Measurements from ENCODE around the gene CCDC186. TPM values are rescaled to one million over a fixed set of nuclear protein-coding genes. Genes with fewer than 3 reads are reported as not detected.

The CCDC186 gene
- total RNA-seq, 1 experiment from 2014 or later: 32.7 TPM

GRCh38 chr10:114215033-114215432, 41.0 kb upstream of the CCDC186 start:
- ATAC-seq: no peak

DNA sequence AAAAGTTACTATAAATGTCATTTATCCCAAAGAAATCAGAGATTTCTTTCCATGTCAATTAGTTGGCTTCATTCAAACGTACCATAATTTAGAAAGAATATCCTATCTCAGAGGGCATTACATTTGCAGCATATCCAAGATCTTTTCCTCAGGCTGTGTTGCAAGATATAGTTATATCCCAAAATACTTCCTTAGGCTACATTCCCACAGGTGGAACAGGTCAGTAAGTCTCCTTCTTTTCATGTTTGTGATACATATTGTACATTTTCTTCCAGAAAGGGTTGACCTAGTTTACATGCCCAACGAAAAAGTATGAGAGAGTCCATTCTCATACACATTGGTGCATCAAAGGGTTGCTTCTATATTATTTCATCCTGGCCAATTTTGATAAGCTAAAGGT, 38.1 kb upstream of the CCDC186 start:
- no peak for TF ChIP-seq E2F5 (CRISPR knock-in tag; IDR thresholded peaks at IDR 0.05)
- no peak for TF ChIP-seq ELF4 (CRISPR knock-in tag; IDR thresholded peaks at IDR 0.05; ENCODE audit: low read depth)
- H3K27me3 Mint-ChIP-seq (ENCODE audit: low read depth): no peaks in the 10 kb centered on the region
- no peak overlapping the region for H3K27ac Mint-ChIP-seq
- ChIA-PET CTCF (no interaction called here), POLR2A (no interaction called here)
- ATAC-seq: no peak
- no peaks in the 10 kb centered on the region for H3K36me3 Mint-ChIP-seq
- H3K4me1 Mint-ChIP-seq: no peaks in the 10 kb centered on the region
- no peaks in the 10 kb centered on the region for H3K9me3 Mint-ChIP-seq
- no peak overlapping the region for H3K4me3 Mint-ChIP-seq
- no peak for DNase-seq (ENCODE audit: low spot score)

More at GRCh38 chr10:114215033-114215432, 41.0 kb upstream of the CCDC186 start:
- Mint-ChIP-seq H3K27ac (no peak overlapping the region), H3K4me1 (no peaks in the 10 kb centered on the region), H3K4me3 (no peak overlapping the region), H3K36me3 (no peaks in the 10 kb centered on the region), H3K27me3 (ENCODE audit: low read depth) (no peaks in the 10 kb centered on the region), H3K9me3 (no peaks in the 10 kb centered on the region)
- TF ChIP-seq CREB1 (CRISPR knock-in tag; IDR thresholded peaks at IDR 0.05) (no peak), AFF4 (CRISPR knock-in tag; IDR thresholded peaks at IDR 0.05; ENCODE audit: borderline replicate concordance) (no peak)
- POLR2A ChIA-PET: no interaction called here
- no peak for DNase-seq (ENCODE audit: low spot score)
- CTCF ChIA-PET: no interaction called here

- ChIA-PET POLR2A (no interaction called here), CTCF (interaction anchor here (1.5 kb wide), 1 partner anchor 96 kb away, joined by 4 read pairs; no protein-coding TSS in a partner anchor)
- no peak overlapping the region for H3K27ac Mint-ChIP-seq
- ATAC-seq (peak; percentile 58; the same call in 1 of the 2 replicates), DNase-seq (ENCODE audit: low spot score) (no peak)
- H3K4me3 Mint-ChIP-seq: no peak overlapping the region
- H3K27me3 Mint-ChIP-seq (ENCODE audit: low read depth): no peaks in the 10 kb centered on the region
- H3K36me3 Mint-ChIP-seq: no peaks in the 10 kb centered on the region
- no peaks in the 10 kb centered on the region for H3K4me1 Mint-ChIP-seq
- no peaks in the 10 kb centered on the region for H3K9me3 Mint-ChIP-seq
- TF ChIP-seq GABPB1 (CRISPR knock-in tag; IDR thresholded peaks at IDR 0.05) (no peak), TEAD1 (CRISPR knock-in tag; IDR thresholded peaks at IDR 0.05) (no peak), MAX (CRISPR knock-in tag; IDR thresholded peaks at IDR 0.05) (no peak)
Observed at GRCh38 chr10:114208351-114208750, 34.3 kb upstream of the CCDC186 start.

GRCh38 chr10:114207349-114207748, 33.3 kb upstream of the CCDC186 start:
- H3K9me3 Mint-ChIP-seq: no peaks in the 10 kb centered on the region
- CTCF ChIA-PET: interaction anchor here (1.1 kb wide), 1 partner anchor 252 kb away, joined by 3 read pairs; no protein-coding TSS in a partner anchor

More at GRCh38 chr10:114207349-114207748, 33.3 kb upstream of the CCDC186 start:
- DNase-seq (ENCODE audit: low spot score) (no peak), ATAC-seq (no peak)
- POLR2A ChIA-PET: interaction anchor here (0.5 kb wide), 1 partner anchor 13 kb away, joined by 4 read pairs; no protein-coding TSS in a partner anchor
- no peak overlapping the region for H3K4me3 Mint-ChIP-seq
- no peaks in the 10 kb centered on the region for H3K36me3 Mint-ChIP-seq
- H3K27me3 Mint-ChIP-seq (ENCODE audit: low read depth): no peaks in the 10 kb centered on the region
- H3K4me1 Mint-ChIP-seq: no peaks in the 10 kb centered on the region
- no peak overlapping the region for H3K27ac Mint-ChIP-seq
- no peak for TF ChIP-seq SOX15 (CRISPR knock-in tag; IDR thresholded peaks at IDR 0.05)
- TF ChIP-seq, protein P1, sequence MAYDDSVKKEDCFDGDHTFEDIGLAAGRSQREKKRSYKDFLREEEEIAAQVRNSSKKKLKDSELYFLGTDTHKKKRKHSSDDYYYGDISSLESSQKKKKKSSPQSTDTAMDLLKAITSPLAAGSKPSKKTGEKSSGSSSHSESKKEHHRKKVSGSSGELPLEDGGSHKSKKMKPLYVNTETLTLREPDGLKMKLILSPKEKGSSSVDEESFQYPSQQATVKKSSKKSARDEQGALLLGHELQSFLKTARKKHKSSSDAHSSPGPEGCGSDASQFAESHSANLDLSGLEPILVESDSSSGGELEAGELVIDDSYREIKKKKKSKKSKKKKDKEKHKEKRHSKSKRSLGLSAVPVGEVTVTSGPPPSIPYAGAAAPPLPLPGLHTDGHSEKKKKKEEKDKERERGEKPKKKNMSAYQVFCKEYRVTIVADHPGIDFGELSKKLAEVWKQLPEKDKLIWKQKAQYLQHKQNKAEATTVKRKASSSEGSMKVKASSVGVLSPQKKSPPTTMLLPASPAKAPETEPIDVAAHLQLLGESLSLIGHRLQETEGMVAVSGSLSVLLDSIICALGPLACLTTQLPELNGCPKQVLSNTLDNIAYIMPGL (CRISPR knock-in tag; IDR thresholded peaks at IDR 0.05): no peak
- TF ChIP-seq ZNF263 (CRISPR knock-in tag; IDR thresholded peaks at IDR 0.05; ENCODE audit: low read depth): no peak
- TF ChIP-seq TCF7 (CRISPR knock-in tag; IDR thresholded peaks at IDR 0.05; ENCODE audit: low read depth): no peak
- no peak for TF ChIP-seq ZNF121 (CRISPR knock-in tag; IDR thresholded peaks at IDR 0.05)
- no peak for TF ChIP-seq STAT6 (CRISPR knock-in tag; conservative IDR thresholded peaks at IDR 0.05; ENCODE audit: low read depth)
- no peak for TF ChIP-seq MXD4 (CRISPR knock-in tag; IDR thresholded peaks at IDR 0.05; ENCODE audit: borderline replicate concordance)
- TF ChIP-seq, protein P2, sequence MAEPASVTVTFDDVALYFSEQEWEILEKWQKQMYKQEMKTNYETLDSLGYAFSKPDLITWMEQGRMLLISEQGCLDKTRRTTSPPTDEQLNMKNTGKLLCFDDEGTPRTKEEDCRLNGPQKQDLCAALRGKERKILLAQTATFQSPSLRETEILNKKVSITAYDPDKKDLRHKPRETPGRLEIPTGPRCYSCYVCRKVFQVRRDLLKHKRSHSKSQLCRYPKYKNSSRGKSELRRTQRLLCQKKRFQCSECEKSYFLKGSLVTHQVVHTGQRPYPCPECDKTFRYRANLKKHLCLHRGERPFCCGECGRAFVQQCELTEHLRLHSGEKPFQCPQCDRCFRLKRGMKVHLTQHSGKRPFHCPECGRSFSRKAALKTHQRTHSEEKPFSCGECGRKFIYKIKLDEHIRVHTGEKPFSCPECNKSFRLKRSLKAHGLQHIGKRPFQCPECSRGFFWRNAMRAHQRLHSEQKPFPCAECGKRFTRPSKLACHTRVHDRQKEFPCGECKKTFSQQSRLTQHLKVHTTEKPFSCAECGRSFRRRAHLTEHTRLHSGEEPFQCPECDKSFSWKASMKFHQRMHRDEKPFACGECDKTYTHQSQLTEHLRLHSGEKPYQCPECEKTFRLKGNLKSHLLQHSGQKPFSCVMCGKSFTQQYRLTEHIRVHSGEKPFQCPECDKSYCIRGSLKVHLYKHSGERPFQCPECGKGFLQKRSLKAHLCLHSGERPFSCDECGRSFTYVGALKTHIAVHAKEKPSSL (CRISPR knock-in tag; conservative IDR thresholded peaks at IDR 0.05): no peak
- no peak for TF ChIP-seq CREB1 (CRISPR knock-in tag; IDR thresholded peaks at IDR 0.05)
- no peak for TF ChIP-seq ELF4 (CRISPR knock-in tag; IDR thresholded peaks at IDR 0.05; ENCODE audit: low read depth)
